GM23338 (cell line): ENCODE measurements around the gene PXT1. TPM values are rescaled to one million over a fixed set of nuclear protein-coding genes. Genes with fewer than 3 reads are reported as not detected.
A peak's percentile ranks its signal among the peaks of the same experiment; 100 is the strongest.

Experiments used
- ATAC-seq: fragments of 200-7000 bp; cut with Tn5 transposase; 3 replicates; pipeline ENCODE4 v1.9.1; 2020
- DNase-seq: peaks from one replicate; pipeline ENCODE4 v3.0.0-alpha.2; 2015; ENCODE audit warnings: low spot score
- H2AFZ ChIP-seq: fragments of 200-600 bp; sonication (generic); 2 replicates; pipeline ENCODE4 v1.8.0; 2016; ENCODE audit warnings: antibody characterized with exemption, mild to moderate bottlenecking, moderate library complexity
- H3F3A ChIP-seq: fragments of 200-600 bp; sonication (generic); replicated peaks from 2 replicates; pipeline ENCODE4 v1.8.0; 2017; ENCODE audit warnings: antibody characterized with exemption, mixed run types, low read depth
- H3K27ac ChIP-seq: fragments of 200-600 bp; sonication (generic); 2 replicates; pipeline ENCODE4 v1.6.1; 2016; ENCODE audit warnings: low read depth
- H3K27me3 ChIP-seq: fragments of 200-600 bp; sonication (generic); 2 replicates; pipeline ENCODE4 v1.8.0; 2016; ENCODE audit warnings: mild to moderate bottlenecking, mixed run types, moderate library complexity; ENCODE audit not compliant: insufficient read depth
- H3K36me3 ChIP-seq: fragments of 200-600 bp; sonication (generic); 2 replicates; pipeline ENCODE4 v1.8.0; 2016; ENCODE audit warnings: mild to moderate bottlenecking; ENCODE audit not compliant: insufficient read depth
- H3K4me1 ChIP-seq: fragments of 200-600 bp; sonication (generic); 2 replicates; pipeline ENCODE4 v1.8.0; 2016; ENCODE audit warnings: mild to moderate bottlenecking, moderate library complexity; ENCODE audit not compliant: insufficient read depth
- H3K4me2 ChIP-seq: fragments of 200-600 bp; sonication (generic); 2 replicates; pipeline ENCODE4 v1.7.1; 2017; ENCODE audit warnings: mixed run types
- H3K4me3 ChIP-seq: fragments of 200-600 bp; sonication (generic); 2 replicates; pipeline ENCODE4 v1.6.1; 2016; ENCODE audit warnings: mixed run types
- H3K79me2 ChIP-seq: fragments of 200-600 bp; sonication (generic); replicated peaks from 2 replicates; pipeline ENCODE4 v1.8.0; 2017; ENCODE audit warnings: mild to moderate bottlenecking; ENCODE audit not compliant: insufficient read depth
- H3K9me2 ChIP-seq: fragments of 200-600 bp; sonication (generic); 2 replicates; pipeline ENCODE4 v1.8.0; 2017; ENCODE audit not compliant: insufficient read depth
- H4K20me1 ChIP-seq: fragments of 200-600 bp; sonication (generic); replicated peaks from 2 replicates; pipeline ENCODE4 v1.8.0; 2017; ENCODE audit warnings: mild to moderate bottlenecking; ENCODE audit not compliant: insufficient read depth
- H3K27ac Mint-ChIP-seq: 2 replicates; pipeline ENCODE4 v1.8.0; 2020; ENCODE audit warnings: inconsistent platforms, mild to moderate bottlenecking, moderate library complexity, mixed read lengths
- H3K27me3 Mint-ChIP-seq: 3 replicates; pipeline ENCODE4 v1.8.0; 2022; ENCODE audit warnings: low read depth, mild to moderate bottlenecking, moderate library complexity, mixed read lengths, inconsistent platforms; ENCODE audit not compliant: insufficient read depth, poor library complexity
- H3K36me3 Mint-ChIP-seq: 3 replicates; pipeline ENCODE4 v1.8.0; 2021; ENCODE audit warnings: low read depth, mild to moderate bottlenecking, inconsistent platforms, moderate library complexity, mixed read lengths
- H3K4me1 Mint-ChIP-seq: 3 replicates; pipeline ENCODE4 v1.8.0; 2020; ENCODE audit warnings: mild to moderate bottlenecking, inconsistent platforms, mixed read lengths
- H3K4me3 Mint-ChIP-seq: 3 replicates; pipeline ENCODE4 v1.8.0; 2021; ENCODE audit warnings: moderate library complexity, mild to moderate bottlenecking, inconsistent platforms, mixed read lengths
- H3K9me3 Mint-ChIP-seq: 3 replicates; pipeline ENCODE4 v1.8.0; 2020; ENCODE audit warnings: moderate library complexity, mild to moderate bottlenecking, inconsistent platforms, mixed read lengths
- CREB1 ChIP-seq: fragments of 250-450 bp; sonication (Bioruptor Pico); IDR thresholded peaks from 2 replicates; pipeline ENCODE4 v1.5.0; 2020; ENCODE audit warnings: low read depth, mild to moderate bottlenecking, moderate library complexity
- EZH2 ChIP-seq: fragments of 200-600 bp; sonication (generic); IDR thresholded peaks from one replicate; pipeline ENCODE4 v1.8.0; 2017; ENCODE audit warnings: antibody characterized with exemption, mild to moderate bottlenecking, low read depth; ENCODE audit not compliant: unreplicated experiment
- EZH2phosphoT487 ChIP-seq: fragments of 200-600 bp; sonication (generic); IDR thresholded peaks from one replicate; pipeline ENCODE4 v1.8.1; 2018; ENCODE audit warnings: antibody characterized with exemption; ENCODE audit not compliant: unreplicated experiment
- JUNB ChIP-seq: IDR thresholded peaks from one replicate; pipeline ENCODE4 v1.6.1; 2016; ENCODE audit warnings: antibody characterized with exemption; ENCODE audit not compliant: unreplicated experiment
- NANOG ChIP-seq: IDR thresholded peaks from 2 replicates; pipeline ENCODE4 v1.6.1; 2016; ENCODE audit warnings: antibody characterized with exemption, borderline replicate concordance
- POLR2AphosphoS5 ChIP-seq: IDR thresholded peaks from 2 replicates; pipeline ENCODE4 v1.6.1; 2016; ENCODE audit warnings: antibody characterized with exemption, low read depth
- ZNF114 ChIP-seq: fragments of 250-450 bp; sonication (Bioruptor Pico); IDR thresholded peaks from 2 replicates; pipeline ENCODE4 v1.5.0; 2020; ENCODE audit warnings: mild to moderate bottlenecking, moderate library complexity
- polyA plus RNA-seq: library from polyadenylated mRNA; unstranded; fragments of >200 nt; fragmentation: Nextera tagmentation; extraction: Ambion mirVana; gene quantifications from 2 replicates; pipeline ENCODE4 v1.2.1, GENCODE V29; 2016
- total RNA-seq: library from RNA; depleted of rRNA; stranded (reverse); fragments of >200 nt; shearing (Covaris generic); gene quantifications from 2 replicates; pipeline ENCODE4 v1.2.3, GENCODE V29; 2014
- TF ChIP-seq, protein P1 (sequence below): IDR thresholded peaks from one replicate; pipeline ENCODE4 v1.6.1; 2018; ENCODE audit warnings: antibody characterized with exemption; ENCODE audit not compliant: unreplicated experiment
- TF ChIP-seq, protein P2 (sequence below), 2 experiments: fragments of 200-600 bp in 1 of 2; sonication (generic) in 1 of 2; conservative IDR thresholded peaks; 2 replicates each; pipeline versions ENCODE4 v1.5.1 to v1.6.1; 2016 to 2017; ENCODE audit warnings: antibody characterized with exemption in 2 of 2, low read depth in 2 of 2, mild to moderate bottlenecking in 2 of 2, moderate library complexity in 1 of 2
- TF ChIP-seq, protein P3 (sequence below): fragments of 250-450 bp; sonication (Bioruptor Pico); IDR thresholded peaks from 2 replicates; pipeline ENCODE4 v1.5.0; 2020; ENCODE audit warnings: mild to moderate bottlenecking, moderate library complexity

PXT1 gene
- total and polyA plus RNA-seq, 2 experiments from 2014 or later: 0.14 TPM; not detected in 1

DNA sequence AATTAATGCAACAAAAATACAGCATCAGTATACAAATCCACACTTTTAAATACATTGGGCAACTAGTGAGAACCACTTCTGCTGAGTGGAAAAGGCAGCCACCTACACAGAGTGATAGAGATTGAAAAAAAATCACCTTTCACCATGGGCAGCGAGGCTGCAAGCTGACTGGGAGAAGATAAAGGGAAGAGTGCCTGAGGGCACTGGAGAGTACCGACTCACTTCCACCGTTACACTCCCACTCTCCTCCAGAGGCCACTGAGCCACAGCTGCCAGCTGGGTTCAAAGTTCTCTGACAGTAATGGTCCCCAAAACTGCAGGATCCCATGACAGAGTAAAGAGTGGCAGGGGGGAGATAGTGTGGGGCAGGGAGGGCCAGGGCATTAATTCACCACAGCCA lies 24.1 kb downstream of the PXT1 start:
- Mint-ChIP-seq H3K9me3 (no peaks in the 10 kb centered on the region), H3K4me3 (no peak overlapping the region), H3K36me3 (no peaks in the 10 kb centered on the region), H3K27ac (no peak overlapping the region), H3K4me1 (peaks cover 11% of the 10 kb centered on the region), H3K27me3 (peaks cover 4% of the 10 kb centered on the region)
- no peaks in the 10 kb centered on the region for H3K79me2 ChIP-seq
- H3K4me2 ChIP-seq: no peak overlapping the region
- ATAC-seq: no peak
- TF ChIP-seq EZH2: no peak
- no peak for TF ChIP-seq POLR2AphosphoS5
- no peak for TF ChIP-seq JUNB
- TF ChIP-seq EZH2phosphoT487: no peak
- H3K27me3 ChIP-seq: no peaks in the 10 kb centered on the region
- no peaks in the 10 kb centered on the region for H3K9me2 ChIP-seq
- no peak overlapping the region for H3K27ac ChIP-seq
- H3K4me1 ChIP-seq: peaks cover 8% of the 10 kb centered on the region; the same call in 1 of the 2 replicates
- H2AFZ ChIP-seq: no peak overlapping the region
- H3F3A ChIP-seq: no peaks in the 10 kb centered on the region; the same call in 1 of the 2 replicates
- H3K4me3 ChIP-seq: no peak overlapping the region
- no peak for DNase-seq
- H3K36me3 ChIP-seq: no peaks in the 10 kb centered on the region
- H4K20me1 ChIP-seq: no peaks in the 10 kb centered on the region

DNA sequence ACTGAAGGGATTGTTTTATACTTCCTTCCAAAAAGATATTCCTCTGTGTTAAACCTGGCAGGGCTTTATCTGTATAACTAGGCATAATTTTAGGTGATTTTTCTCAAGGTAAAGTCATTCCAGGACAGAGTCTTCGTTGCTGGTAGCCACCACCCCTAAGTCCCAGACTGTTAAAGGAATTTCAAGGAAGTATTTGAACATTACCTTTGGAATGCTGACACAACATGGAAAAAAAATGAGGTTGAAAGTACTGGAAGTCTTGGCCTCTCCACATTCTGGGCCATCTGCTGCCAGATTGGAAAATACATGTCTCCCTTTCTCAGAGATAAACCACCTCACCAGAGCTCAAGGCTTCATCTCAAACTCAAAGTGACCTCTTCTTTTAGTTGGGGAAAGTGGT lies 28.2 kb downstream of the PXT1 start:
- no peaks in the 10 kb centered on the region for H3K79me2 ChIP-seq
- H3K27me3 Mint-ChIP-seq: peaks cover 4% of the 10 kb centered on the region
- H3F3A ChIP-seq: no peaks in the 10 kb centered on the region
- DNase-seq: no peak
- peaks cover 4% of the 10 kb centered on the region; the same call in 1 of the 3 replicates for H3K36me3 Mint-ChIP-seq
- H3K4me2 ChIP-seq: no peak overlapping the region
- no peak overlapping the region for H3K4me3 Mint-ChIP-seq
- peaks cover 5% of the 10 kb centered on the region for H3K9me3 Mint-ChIP-seq
- peak overlapping the region; percentile 15; the same call in 1 of the 2 replicates for H2AFZ ChIP-seq
- H3K27ac ChIP-seq: no peak overlapping the region
- H3K4me3 ChIP-seq: no peak overlapping the region
- no peaks in the 10 kb centered on the region for H4K20me1 ChIP-seq
- no peaks in the 10 kb centered on the region for H3K4me1 ChIP-seq
- H3K4me1 Mint-ChIP-seq: no peaks in the 10 kb centered on the region
- no peaks in the 10 kb centered on the region for H3K36me3 ChIP-seq
- peaks cover 3% of the 10 kb centered on the region; the same call in 1 of the 2 replicates for H3K9me2 ChIP-seq
- no peak overlapping the region for H3K27ac Mint-ChIP-seq
- ATAC-seq: no peak
- no peaks in the 10 kb centered on the region for H3K27me3 ChIP-seq
- TF ChIP-seq EZH2 (no peak), CREB1 (CRISPR knock-in tag) (no peak), NANOG (no peak), JUNB (no peak), ZNF114 (CRISPR knock-in tag) (no peak), POLR2AphosphoS5 (no peak)
- TF ChIP-seq, protein P1, sequence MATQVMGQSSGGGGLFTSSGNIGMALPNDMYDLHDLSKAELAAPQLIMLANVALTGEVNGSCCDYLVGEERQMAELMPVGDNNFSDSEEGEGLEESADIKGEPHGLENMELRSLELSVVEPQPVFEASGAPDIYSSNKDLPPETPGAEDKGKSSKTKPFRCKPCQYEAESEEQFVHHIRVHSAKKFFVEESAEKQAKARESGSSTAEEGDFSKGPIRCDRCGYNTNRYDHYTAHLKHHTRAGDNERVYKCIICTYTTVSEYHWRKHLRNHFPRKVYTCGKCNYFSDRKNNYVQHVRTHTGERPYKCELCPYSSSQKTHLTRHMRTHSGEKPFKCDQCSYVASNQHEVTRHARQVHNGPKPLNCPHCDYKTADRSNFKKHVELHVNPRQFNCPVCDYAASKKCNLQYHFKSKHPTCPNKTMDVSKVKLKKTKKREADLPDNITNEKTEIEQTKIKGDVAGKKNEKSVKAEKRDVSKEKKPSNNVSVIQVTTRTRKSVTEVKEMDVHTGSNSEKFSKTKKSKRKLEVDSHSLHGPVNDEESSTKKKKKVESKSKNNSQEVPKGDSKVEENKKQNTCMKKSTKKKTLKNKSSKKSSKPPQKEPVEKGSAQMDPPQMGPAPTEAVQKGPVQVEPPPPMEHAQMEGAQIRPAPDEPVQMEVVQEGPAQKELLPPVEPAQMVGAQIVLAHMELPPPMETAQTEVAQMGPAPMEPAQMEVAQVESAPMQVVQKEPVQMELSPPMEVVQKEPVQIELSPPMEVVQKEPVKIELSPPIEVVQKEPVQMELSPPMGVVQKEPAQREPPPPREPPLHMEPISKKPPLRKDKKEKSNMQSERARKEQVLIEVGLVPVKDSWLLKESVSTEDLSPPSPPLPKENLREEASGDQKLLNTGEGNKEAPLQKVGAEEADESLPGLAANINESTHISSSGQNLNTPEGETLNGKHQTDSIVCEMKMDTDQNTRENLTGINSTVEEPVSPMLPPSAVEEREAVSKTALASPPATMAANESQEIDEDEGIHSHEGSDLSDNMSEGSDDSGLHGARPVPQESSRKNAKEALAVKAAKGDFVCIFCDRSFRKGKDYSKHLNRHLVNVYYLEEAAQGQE: no peak
- TF ChIP-seq, protein P2, sequence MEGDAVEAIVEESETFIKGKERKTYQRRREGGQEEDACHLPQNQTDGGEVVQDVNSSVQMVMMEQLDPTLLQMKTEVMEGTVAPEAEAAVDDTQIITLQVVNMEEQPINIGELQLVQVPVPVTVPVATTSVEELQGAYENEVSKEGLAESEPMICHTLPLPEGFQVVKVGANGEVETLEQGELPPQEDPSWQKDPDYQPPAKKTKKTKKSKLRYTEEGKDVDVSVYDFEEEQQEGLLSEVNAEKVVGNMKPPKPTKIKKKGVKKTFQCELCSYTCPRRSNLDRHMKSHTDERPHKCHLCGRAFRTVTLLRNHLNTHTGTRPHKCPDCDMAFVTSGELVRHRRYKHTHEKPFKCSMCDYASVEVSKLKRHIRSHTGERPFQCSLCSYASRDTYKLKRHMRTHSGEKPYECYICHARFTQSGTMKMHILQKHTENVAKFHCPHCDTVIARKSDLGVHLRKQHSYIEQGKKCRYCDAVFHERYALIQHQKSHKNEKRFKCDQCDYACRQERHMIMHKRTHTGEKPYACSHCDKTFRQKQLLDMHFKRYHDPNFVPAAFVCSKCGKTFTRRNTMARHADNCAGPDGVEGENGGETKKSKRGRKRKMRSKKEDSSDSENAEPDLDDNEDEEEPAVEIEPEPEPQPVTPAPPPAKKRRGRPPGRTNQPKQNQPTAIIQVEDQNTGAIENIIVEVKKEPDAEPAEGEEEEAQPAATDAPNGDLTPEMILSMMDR (conservative IDR thresholded peaks at IDR 0.05; ENCODE audit: low read depth in 2 of 2): no peak
- TF ChIP-seq, protein P3, sequence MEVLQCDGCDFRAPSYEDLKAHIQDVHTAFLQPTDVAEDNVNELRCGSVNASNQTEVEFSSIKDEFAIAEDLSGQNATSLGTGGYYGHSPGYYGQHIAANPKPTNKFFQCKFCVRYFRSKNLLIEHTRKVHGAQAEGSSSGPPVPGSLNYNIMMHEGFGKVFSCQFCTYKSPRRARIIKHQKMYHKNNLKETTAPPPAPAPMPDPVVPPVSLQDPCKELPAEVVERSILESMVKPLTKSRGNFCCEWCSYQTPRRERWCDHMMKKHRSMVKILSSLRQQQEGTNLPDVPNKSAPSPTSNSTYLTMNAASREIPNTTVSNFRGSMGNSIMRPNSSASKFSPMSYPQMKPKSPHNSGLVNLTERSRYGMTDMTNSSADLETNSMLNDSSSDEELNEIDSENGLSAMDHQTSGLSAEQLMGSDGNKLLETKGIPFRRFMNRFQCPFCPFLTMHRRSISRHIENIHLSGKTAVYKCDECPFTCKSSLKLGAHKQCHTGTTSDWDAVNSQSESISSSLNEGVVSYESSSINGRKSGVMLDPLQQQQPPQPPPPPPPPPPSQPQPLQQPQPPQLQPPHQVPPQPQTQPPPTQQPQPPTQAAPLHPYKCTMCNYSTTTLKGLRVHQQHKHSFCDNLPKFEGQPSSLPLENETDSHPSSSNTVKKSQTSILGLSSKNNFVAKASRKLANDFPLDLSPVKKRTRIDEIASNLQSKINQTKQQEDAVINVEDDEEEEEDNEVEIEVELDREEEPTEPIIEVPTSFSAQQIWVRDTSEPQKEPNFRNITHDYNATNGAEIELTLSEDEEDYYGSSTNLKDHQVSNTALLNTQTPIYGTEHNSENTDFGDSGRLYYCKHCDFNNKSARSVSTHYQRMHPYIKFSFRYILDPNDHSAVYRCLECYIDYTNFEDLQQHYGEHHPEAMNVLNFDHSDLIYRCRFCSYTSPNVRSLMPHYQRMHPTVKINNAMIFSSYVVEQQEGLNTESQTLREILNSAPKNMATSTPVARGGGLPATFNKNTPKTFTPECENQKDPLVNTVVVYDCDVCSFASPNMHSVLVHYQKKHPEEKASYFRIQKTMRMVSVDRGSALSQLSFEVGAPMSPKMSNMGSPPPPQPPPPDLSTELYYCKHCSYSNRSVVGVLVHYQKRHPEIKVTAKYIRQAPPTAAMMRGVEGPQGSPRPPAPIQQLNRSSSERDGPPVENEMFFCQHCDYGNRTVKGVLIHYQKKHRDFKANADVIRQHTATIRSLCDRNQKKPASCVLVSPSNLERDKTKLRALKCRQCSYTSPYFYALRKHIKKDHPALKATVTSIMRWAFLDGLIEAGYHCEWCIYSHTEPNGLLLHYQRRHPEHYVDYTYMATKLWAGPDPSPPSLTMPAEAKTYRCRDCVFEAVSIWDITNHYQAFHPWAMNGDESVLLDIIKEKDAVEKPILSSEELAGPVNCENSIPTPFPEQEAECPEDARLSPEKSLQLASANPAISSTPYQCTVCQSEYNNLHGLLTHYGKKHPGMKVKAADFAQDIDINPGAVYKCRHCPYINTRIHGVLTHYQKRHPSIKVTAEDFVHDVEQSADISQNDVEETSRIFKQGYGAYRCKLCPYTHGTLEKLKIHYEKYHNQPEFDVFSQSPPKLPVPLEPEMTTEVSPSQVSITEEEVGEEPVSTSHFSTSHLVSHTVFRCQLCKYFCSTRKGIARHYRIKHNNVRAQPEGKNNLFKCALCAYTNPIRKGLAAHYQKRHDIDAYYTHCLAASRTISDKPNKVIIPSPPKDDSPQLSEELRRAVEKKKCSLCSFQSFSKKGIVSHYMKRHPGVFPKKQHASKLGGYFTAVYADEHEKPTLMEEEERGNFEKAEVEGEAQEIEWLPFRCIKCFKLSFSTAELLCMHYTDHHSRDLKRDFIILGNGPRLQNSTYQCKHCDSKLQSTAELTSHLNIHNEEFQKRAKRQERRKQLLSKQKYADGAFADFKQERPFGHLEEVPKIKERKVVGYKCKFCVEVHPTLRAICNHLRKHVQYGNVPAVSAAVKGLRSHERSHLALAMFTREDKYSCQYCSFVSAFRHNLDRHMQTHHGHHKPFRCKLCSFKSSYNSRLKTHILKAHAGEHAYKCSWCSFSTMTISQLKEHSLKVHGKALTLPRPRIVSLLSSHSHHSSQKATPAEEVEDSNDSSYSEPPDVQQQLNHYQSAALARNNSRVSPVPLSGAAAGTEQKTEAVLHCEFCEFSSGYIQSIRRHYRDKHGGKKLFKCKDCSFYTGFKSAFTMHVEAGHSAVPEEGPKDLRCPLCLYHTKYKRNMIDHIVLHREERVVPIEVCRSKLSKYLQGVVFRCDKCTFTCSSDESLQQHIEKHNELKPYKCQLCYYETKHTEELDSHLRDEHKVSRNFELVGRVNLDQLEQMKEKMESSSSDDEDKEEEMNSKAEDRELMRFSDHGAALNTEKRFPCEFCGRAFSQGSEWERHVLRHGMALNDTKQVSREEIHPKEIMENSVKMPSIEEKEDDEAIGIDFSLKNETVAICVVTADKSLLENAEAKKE: no peak
